ENCODE results near the gene SIRT6.

DNA sequence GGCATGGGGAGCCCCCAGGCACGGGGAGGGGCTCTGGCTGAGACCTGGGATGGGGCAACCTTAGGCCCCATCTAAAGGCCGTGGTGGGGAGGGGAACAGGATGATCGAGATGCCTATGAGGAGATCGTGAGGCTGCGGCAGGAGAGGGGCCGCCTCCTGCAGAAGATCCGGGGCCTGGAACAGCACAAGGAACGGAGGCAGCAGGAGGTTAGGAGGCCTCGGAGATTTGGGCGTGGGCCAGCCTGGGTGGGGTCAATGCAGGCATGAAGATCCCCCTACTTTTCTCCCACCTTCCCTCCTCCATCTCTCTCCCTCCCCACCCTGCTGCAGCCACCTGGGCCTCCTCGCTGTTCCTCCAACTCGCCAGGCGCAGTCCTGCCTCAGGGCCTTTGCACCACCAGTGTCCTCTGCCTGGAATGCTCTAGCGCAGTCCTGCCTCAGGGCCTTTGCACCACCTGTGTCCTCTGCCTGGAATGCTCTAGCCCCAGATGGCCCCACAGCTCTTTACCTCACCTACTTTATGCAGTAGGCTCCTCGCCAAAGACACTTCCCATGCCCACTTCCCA, 27.9 kb upstream of the SIRT6 start:
- TF ChIP-seq, protein P1, sequence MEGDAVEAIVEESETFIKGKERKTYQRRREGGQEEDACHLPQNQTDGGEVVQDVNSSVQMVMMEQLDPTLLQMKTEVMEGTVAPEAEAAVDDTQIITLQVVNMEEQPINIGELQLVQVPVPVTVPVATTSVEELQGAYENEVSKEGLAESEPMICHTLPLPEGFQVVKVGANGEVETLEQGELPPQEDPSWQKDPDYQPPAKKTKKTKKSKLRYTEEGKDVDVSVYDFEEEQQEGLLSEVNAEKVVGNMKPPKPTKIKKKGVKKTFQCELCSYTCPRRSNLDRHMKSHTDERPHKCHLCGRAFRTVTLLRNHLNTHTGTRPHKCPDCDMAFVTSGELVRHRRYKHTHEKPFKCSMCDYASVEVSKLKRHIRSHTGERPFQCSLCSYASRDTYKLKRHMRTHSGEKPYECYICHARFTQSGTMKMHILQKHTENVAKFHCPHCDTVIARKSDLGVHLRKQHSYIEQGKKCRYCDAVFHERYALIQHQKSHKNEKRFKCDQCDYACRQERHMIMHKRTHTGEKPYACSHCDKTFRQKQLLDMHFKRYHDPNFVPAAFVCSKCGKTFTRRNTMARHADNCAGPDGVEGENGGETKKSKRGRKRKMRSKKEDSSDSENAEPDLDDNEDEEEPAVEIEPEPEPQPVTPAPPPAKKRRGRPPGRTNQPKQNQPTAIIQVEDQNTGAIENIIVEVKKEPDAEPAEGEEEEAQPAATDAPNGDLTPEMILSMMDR (conservative IDR thresholded peaks at IDR 0.05): no peak
- no peak for TF ChIP-seq EZH2 (IDR thresholded peaks at IDR 0.05; ENCODE audit: low read depth)

All from PC-9 (cell line).